ENCODE measurements around the gene ECHDC3. TPM values are rescaled to one million over a fixed set of nuclear protein-coding genes. Genes with fewer than 3 reads are reported as not detected.

Gene ECHDC3
- total RNA-seq, 2 experiments from 2014 or later = not detected

DNA sequence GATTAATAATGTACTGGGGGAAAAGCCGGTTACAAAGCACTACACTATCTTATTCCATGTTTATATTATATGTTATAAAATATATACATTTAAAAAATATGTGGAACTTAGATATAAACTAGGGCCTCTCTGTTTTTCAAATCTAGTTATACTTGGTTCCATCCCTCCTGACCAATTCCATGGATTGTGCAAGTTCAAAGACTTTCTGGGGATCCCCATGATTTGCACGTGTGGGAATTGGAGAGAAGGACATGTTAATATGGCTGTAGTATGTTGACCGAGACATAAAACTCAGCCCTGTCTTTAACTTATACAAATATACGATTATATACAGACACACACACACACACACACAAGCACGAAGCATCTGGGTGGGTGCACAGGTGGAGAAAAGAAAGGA, 18.8 kb upstream of the ECHDC3 start:
- no peak for DNase-seq (ENCODE audit: low spot score)
- Histone ChIP-seq H3K9me3 (ENCODE audit: low read length) (peaks cover 2% of the 10 kb centered on the region; the same call in 1 of the 2 replicates), H3K9me2 (ENCODE audit: insufficient read depth, low read length) (no peaks in the 10 kb centered on the region), H3K4me2 (ENCODE audit: low read length) (no peak overlapping the region), H3K27ac (ENCODE audit: low read depth, low read length, poor library complexity, severe bottlenecking) (no peak overlapping the region), H3K36me3 (ENCODE audit: insufficient read depth, low read length) (no peaks in the 10 kb centered on the region), H3K79me2 (ENCODE audit: insufficient read depth, low read depth, low read length) (no peaks in the 10 kb centered on the region), H2AFZ (ENCODE audit: low read length) (peak overlapping the region; percentile 8; the same call in 1 of the 2 replicates), H4K20me1 (ENCODE audit: insufficient read depth, low read length) (no peaks in the 10 kb centered on the region), H3K4me3 (ENCODE audit: low read depth, low read length, poor library complexity, severe bottlenecking) (no peak overlapping the region), H3K4me1 (ENCODE audit: insufficient read depth, low read length, poor library complexity, severe bottlenecking) (peaks cover 55% of the 10 kb centered on the region)
- BruUV-seq (replicated peaks) = no TSS peak
- ChIA-PET CTCF (ENCODE audit: unreplicated experiment) (no interaction called here), POLR2A (interaction anchor here (0.6 to 1.1 kb wide), 3 partner anchors 204 to 282 kb away, joined by 3 read pairs; no protein-coding TSS in a partner anchor)
- no peak for TF ChIP-seq EZH2phosphoT487 (IDR thresholded peaks at IDR 0.05; ENCODE audit: borderline replicate concordance, low read depth, low read length)
- TF ChIP-seq, protein P1, sequence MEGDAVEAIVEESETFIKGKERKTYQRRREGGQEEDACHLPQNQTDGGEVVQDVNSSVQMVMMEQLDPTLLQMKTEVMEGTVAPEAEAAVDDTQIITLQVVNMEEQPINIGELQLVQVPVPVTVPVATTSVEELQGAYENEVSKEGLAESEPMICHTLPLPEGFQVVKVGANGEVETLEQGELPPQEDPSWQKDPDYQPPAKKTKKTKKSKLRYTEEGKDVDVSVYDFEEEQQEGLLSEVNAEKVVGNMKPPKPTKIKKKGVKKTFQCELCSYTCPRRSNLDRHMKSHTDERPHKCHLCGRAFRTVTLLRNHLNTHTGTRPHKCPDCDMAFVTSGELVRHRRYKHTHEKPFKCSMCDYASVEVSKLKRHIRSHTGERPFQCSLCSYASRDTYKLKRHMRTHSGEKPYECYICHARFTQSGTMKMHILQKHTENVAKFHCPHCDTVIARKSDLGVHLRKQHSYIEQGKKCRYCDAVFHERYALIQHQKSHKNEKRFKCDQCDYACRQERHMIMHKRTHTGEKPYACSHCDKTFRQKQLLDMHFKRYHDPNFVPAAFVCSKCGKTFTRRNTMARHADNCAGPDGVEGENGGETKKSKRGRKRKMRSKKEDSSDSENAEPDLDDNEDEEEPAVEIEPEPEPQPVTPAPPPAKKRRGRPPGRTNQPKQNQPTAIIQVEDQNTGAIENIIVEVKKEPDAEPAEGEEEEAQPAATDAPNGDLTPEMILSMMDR (conservative IDR thresholded peaks at IDR 0.05; ENCODE audit: low read length) = no peak
- intact Hi-C loops (cut with micrococcal nuclease; ENCODE audit: unreplicated experiment) = no loop called here

DNA sequence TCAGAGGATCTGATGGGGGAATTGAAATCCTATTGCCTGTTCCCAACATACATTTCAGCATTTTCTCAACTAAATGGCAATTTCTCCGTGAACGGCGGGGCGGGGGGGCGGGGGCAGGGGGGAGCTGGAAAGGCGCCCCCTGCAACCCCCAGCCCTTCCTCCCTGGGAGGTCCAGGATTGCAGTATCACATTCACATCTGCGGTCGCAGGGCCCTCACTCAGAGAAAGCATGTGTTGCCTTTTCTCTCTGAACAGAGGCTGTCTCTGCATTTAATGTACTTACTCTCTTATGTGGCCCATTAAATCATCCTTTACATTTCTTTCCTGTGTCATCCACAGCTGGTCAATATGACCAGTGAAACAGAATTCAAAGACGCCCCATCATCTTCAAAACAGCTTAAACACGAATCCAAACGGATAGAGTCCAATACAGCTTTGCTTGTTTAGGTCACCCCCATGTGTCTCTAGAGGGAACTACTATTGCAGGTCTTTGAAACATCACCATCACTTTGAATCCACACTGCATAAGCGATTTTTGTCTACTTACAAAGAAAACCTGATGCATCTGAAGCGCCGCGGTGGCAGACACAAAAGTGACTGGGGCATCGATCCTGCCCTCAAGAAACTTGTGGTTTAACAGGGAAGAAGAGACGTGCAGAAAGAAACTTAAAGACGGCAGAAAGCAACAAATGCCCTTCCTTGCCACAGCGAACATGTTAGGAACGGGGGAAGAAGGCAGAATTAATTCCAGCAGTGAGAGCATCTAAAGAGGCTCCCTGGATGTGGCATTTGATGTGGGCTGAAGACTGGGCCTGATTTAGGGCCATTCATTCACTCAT, 17.0 kb upstream of the ECHDC3 start:
- H2AFZ ChIP-seq (ENCODE audit: low read length) = peak overlapping the region; percentile 61
- no peaks in the 10 kb centered on the region for H4K20me1 ChIP-seq (ENCODE audit: insufficient read depth, low read length)
- BruUV-seq (replicated peaks) = no TSS peak
- H3K4me2 ChIP-seq (ENCODE audit: low read length) = 0 out of 2 replicates have a peak overlapping the region, but pooled peaks have one; percentile 20
- H3K36me3 ChIP-seq (ENCODE audit: insufficient read depth, low read length) = no peaks in the 10 kb centered on the region
- peaks cover 16% of the 10 kb centered on the region; the same call in 1 of the 2 replicates for H3K9me3 ChIP-seq (ENCODE audit: low read length)
- peak overlapping the region; percentile 6 for H3K27ac ChIP-seq (ENCODE audit: low read depth, low read length, poor library complexity, severe bottlenecking)
- intact Hi-C loops (cut with micrococcal nuclease; ENCODE audit: unreplicated experiment) = loop anchor here (1.0 to 2.0 kb wide), 3 partner anchors 40 to 210 kb away; partner anchors contain the start of gene USP6NL
- CTCF ChIA-PET (ENCODE audit: unreplicated experiment) = interaction anchor here (0.7 to 1.0 kb wide), 3 partner anchors 49 to 207 kb away, joined by 3 to 4 read pairs (median 4); no protein-coding TSS in a partner anchor
- POLR2A ChIA-PET = interaction anchor here (0.6 to 1.2 kb wide), 5 partner anchors 9 to 207 kb away, joined by 3 to 4 read pairs (median 4); no protein-coding TSS in a partner anchor
- no peaks in the 10 kb centered on the region for H3K9me2 ChIP-seq (ENCODE audit: insufficient read depth, low read length)
- H3K4me3 ChIP-seq (ENCODE audit: low read depth, low read length, poor library complexity, severe bottlenecking) = no peak overlapping the region
- TF ChIP-seq, protein P1 (conservative IDR thresholded peaks at IDR 0.05; ENCODE audit: low read length) = peak; percentile 98
- TF ChIP-seq EZH2phosphoT487 (IDR thresholded peaks at IDR 0.05; ENCODE audit: borderline replicate concordance, low read depth, low read length) = no peak
- H3K79me2 ChIP-seq (ENCODE audit: insufficient read depth, low read depth, low read length) = no peaks in the 10 kb centered on the region
- peak; percentile 90 for DNase-seq (ENCODE audit: low spot score)
- peaks cover 46% of the 10 kb centered on the region for H3K4me1 ChIP-seq (ENCODE audit: insufficient read depth, low read length, poor library complexity, severe bottlenecking)
